Measurements from ENCODE around the gene PKD2L1.

DNA sequence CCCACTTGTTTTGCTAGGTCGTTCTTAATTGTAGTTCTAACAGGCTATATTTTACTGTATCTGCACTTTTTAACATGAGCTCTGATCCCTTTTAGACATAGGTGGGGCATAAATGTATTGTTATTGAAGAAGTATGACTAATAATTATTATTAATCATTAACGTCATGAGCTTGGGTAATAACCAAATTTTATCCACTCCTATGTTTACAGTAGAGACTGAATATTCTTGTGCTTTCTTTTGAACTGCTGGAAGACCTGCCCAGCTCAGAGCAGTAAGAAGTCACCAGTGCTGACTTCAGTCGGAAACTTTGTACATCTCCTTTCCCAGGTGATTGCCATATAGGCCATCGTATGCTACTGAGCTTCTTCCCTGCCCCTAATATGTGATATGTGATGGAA, 18.7 kb downstream of the PKD2L1 start:
- TF ChIP-seq, protein P1, sequence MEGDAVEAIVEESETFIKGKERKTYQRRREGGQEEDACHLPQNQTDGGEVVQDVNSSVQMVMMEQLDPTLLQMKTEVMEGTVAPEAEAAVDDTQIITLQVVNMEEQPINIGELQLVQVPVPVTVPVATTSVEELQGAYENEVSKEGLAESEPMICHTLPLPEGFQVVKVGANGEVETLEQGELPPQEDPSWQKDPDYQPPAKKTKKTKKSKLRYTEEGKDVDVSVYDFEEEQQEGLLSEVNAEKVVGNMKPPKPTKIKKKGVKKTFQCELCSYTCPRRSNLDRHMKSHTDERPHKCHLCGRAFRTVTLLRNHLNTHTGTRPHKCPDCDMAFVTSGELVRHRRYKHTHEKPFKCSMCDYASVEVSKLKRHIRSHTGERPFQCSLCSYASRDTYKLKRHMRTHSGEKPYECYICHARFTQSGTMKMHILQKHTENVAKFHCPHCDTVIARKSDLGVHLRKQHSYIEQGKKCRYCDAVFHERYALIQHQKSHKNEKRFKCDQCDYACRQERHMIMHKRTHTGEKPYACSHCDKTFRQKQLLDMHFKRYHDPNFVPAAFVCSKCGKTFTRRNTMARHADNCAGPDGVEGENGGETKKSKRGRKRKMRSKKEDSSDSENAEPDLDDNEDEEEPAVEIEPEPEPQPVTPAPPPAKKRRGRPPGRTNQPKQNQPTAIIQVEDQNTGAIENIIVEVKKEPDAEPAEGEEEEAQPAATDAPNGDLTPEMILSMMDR (IDR thresholded peaks at IDR 0.05), result no peak
- TF ChIP-seq POLR2A (IDR thresholded peaks at IDR 0.05), result no peak

All from thyroid gland (tissue), 4 donors.